PC-3 (cell line): ENCODE measurements around the gene B4GALT2. TPM values are rescaled to one million over a fixed set of nuclear protein-coding genes. Genes with fewer than 3 reads are reported as not detected.

Experiments
- ATAC-seq: fragments of 200-7000 bp; cut with Tn5 transposase; 2 replicates; pipeline ENCODE4 v1.9.1; 2020; ENCODE audit warnings: mild to moderate bottlenecking, moderate library complexity
- BruUV-seq: library from RNA; stranded (reverse); fragments of 400-500 nt; replicated peaks from 2 replicates; lab custom pipeline; 2021; lab: Mats Ljungman, UMichigan
- CTCF ChIA-PET: fragments of 300-600 bp; sonication (Branson Sonifier 250); formaldehyde crosslinking; loops from one replicate; lab custom pipeline; 2022; ENCODE audit warnings: antibody characterized with exemption; lab: Charles Lee
- POLR2A ChIA-PET: fragments of 300-600 bp; sonication (Branson Sonifier 250); formaldehyde crosslinking; loops from one replicate; lab custom pipeline; 2022; ENCODE audit warnings: antibody characterized with exemption; ENCODE audit not compliant: unreplicated experiment; lab: Charles Lee
- DNase-seq: peaks from one replicate; pipeline ENCODE4 v3.0.0-alpha.2; 2015
- H2AFZ ChIP-seq: fragments of 300-600 bp; sonication (generic); 2 replicates; pipeline ENCODE4 v1.6.0; 2016; ENCODE audit warnings: antibody characterized with exemption, low read length
- H3F3A ChIP-seq: fragments of 300-600 bp; sonication (generic); one replicate; pipeline ENCODE4 v1.6.0; 2017; ENCODE audit warnings: antibody characterized with exemption, low read length, control low read depth, mild to moderate bottlenecking; ENCODE audit not compliant: unreplicated experiment
- H3K27ac ChIP-seq: fragments of 300-600 bp; sonication (generic); 2 replicates; pipeline ENCODE4 v1.5.1; 2016; ENCODE audit warnings: mild to moderate bottlenecking, low read length
- H3K27me3 ChIP-seq: fragments of 300-600 bp; sonication (generic); 2 replicates; pipeline ENCODE4 v1.6.1; 2016; ENCODE audit warnings: low read length, mixed read lengths
- H3K36me3 ChIP-seq: fragments of 300-600 bp; sonication (generic); 2 replicates; pipeline ENCODE4 v1.6.1; 2016; ENCODE audit warnings: low read depth, mixed run types, low read length, mixed read lengths
- H3K4me1 ChIP-seq: fragments of 300-600 bp; sonication (generic); 2 replicates; pipeline ENCODE4 v1.5.1; 2016; ENCODE audit warnings: low read length; ENCODE audit not compliant: insufficient read depth
- H3K4me2 ChIP-seq: fragments of 300-600 bp; sonication (generic); 2 replicates; pipeline ENCODE4 v1.6.0; 2016; ENCODE audit warnings: low read length
- H3K4me3 ChIP-seq: fragments of 300-600 bp; sonication (generic); 2 replicates; pipeline ENCODE4 v1.5.1; 2016; ENCODE audit warnings: mild to moderate bottlenecking, low read length, mixed read lengths
- H3K79me2 ChIP-seq: fragments of 300-600 bp; sonication (generic); 2 replicates; pipeline ENCODE4 v1.6.1; 2017; ENCODE audit warnings: low read length, mixed read lengths
- H3K9ac ChIP-seq: fragments of 300-600 bp; sonication (generic); 2 replicates; pipeline ENCODE4 v1.6.0; 2016; ENCODE audit warnings: mild to moderate bottlenecking, low read length
- H3K9me2 ChIP-seq: fragments of 300-600 bp; sonication (generic); replicated peaks from 2 replicates; pipeline ENCODE4 v1.6.1; 2016; ENCODE audit warnings: mixed run types, low read length, mixed read lengths
- H3K9me3 ChIP-seq: fragments of 300-600 bp; sonication (generic); 2 replicates; pipeline ENCODE4 v1.6.1; 2016; ENCODE audit warnings: low read length, mixed read lengths
- H4K20me1 ChIP-seq: fragments of 300-600 bp; sonication (generic); 2 replicates; pipeline ENCODE4 v1.6.1; 2016; ENCODE audit warnings: low read length, mixed read lengths
- CTCF ChIP-seq: fragments of 300-600 bp; sonication (generic); conservative IDR thresholded peaks from 2 replicates; pipeline ENCODE4 v1.5.1; 2017; ENCODE audit warnings: antibody characterized with exemption, low read depth, mild to moderate bottlenecking, low read length
- EZH2 ChIP-seq: fragments of 300-600 bp; sonication (generic); IDR thresholded peaks from one replicate; pipeline ENCODE4 v1.6.1; 2017; ENCODE audit warnings: antibody characterized with exemption, mild to moderate bottlenecking, low read length; ENCODE audit not compliant: unreplicated experiment
- EZH2phosphoT487 ChIP-seq: fragments of 300-600 bp; sonication (generic); IDR thresholded peaks from 2 replicates; pipeline ENCODE4 v1.6.1; 2018; ENCODE audit warnings: mild to moderate bottlenecking, antibody characterized with exemption, low read length, borderline replicate concordance
- intact Hi-C: fragments of 100-400 bp; cut with micrococcal nuclease; formaldehyde crosslinking; loops from 2 replicates; pipeline ENCODE4 v1.9.0; 2023
- total RNA-seq: library from RNA; depleted of rRNA; stranded (reverse); fragments of >200 nt; gene quantifications from 2 replicates; pipeline ENCODE4 v1.2.3, GENCODE V29; 2014

Gene B4GALT2
- total RNA-seq, 1 experiment from 2014 or later = 103 TPM

GRCh38 chr1:43949678-43950077, 29.3 kb upstream of the B4GALT2 start:
- ChIA-PET CTCF (no interaction called here), POLR2A (no interaction called here)
- DNase-seq (no peak), ATAC-seq (no peak)
- Histone ChIP-seq H3K27ac (no peak overlapping the region), H3K27me3 (no peaks in the 10 kb centered on the region), H3K36me3 (peaks cover 6% of the 10 kb centered on the region; the same call in 1 of the 2 replicates), H2AFZ (no peak overlapping the region), H3K9me2 (no peaks in the 10 kb centered on the region), H3K4me2 (no peak overlapping the region), H3K9me3 (no peaks in the 10 kb centered on the region), H3F3A (no peaks in the 10 kb centered on the region), H3K4me3 (no peak overlapping the region), H3K79me2 (peaks cover 88% of the 10 kb centered on the region), H3K4me1 (peaks cover 32% of the 10 kb centered on the region), H3K9ac (no peak overlapping the region), H4K20me1 (no peaks in the 10 kb centered on the region)
- BruUV-seq = no TSS peak
- no peak for TF ChIP-seq EZH2
- TF ChIP-seq CTCF = no peak
- TF ChIP-seq EZH2phosphoT487 = no peak
- intact Hi-C loops = loop anchor here (5.0 kb wide), 1 partner anchor 242 kb away; the partner anchor contains the start of gene ST3GAL3

GRCh38 chr1:43951021-43951985, 27.7 kb upstream of the B4GALT2 start:
- Histone ChIP-seq H3K27ac (no peak overlapping the region), H3K4me1 (peaks cover 23% of the 10 kb centered on the region), H3K9me3 (no peaks in the 10 kb centered on the region), H2AFZ (no peak overlapping the region), H3K79me2 (peaks cover 79% of the 10 kb centered on the region), H3K4me2 (no peak overlapping the region), H3K27me3 (no peaks in the 10 kb centered on the region), H3K9me2 (no peaks in the 10 kb centered on the region), H3K4me3 (no peak overlapping the region), H3K9ac (no peak overlapping the region), H4K20me1 (no peaks in the 10 kb centered on the region), H3K36me3 (peaks cover 6% of the 10 kb centered on the region; the same call in 1 of the 2 replicates), H3F3A (no peaks in the 10 kb centered on the region)
- TF ChIP-seq CTCF (no peak), EZH2 (no peak), EZH2phosphoT487 (no peak)
- BruUV-seq = no TSS peak
- peak; percentile 43 for DNase-seq
- intact Hi-C loops = no loop called here
- ChIA-PET POLR2A (no interaction called here), CTCF (no interaction called here)
- no peak for ATAC-seq
